Stimulated activated memory B cell treated with anti-CD40 and anti-IgM and Interleukin-4, amounts not matched to agents 10 μg/mL and 1 μg/mL and 100 μg/mL, for 72 hours (primary cell): ENCODE measurements around the gene SPATA31D1.
A peak's percentile ranks its signal among the peaks of the same experiment; 100 is the strongest.

Experiments
- ATAC-seq: fragments of 150-1000 bp; cut with Tn5 transposase; 2 replicates; pipeline ENCODE4 v1.10.0; 2021
- H3K27ac Mint-ChIP-seq: one replicate; pipeline ENCODE4 v1.8.0; 2022; ENCODE audit warnings: mild to moderate bottlenecking, mixed read lengths
- H3K27me3 Mint-ChIP-seq: one replicate; pipeline ENCODE4 v1.8.0; 2022; ENCODE audit warnings: mixed read lengths
- H3K36me3 Mint-ChIP-seq: one replicate; pipeline ENCODE4 v1.8.0; 2022; ENCODE audit warnings: mixed read lengths
- H3K4me1 Mint-ChIP-seq: one replicate; pipeline ENCODE4 v1.8.0; 2022; ENCODE audit warnings: mixed read lengths
- H3K4me3 Mint-ChIP-seq: one replicate; pipeline ENCODE4 v1.8.0; 2022; ENCODE audit warnings: mild to moderate bottlenecking, moderate library complexity, mixed read lengths
- H3K9me3 Mint-ChIP-seq: one replicate; pipeline ENCODE4 v1.8.0; 2022; ENCODE audit warnings: mixed read lengths

Gene SPATA31D1

DNA sequence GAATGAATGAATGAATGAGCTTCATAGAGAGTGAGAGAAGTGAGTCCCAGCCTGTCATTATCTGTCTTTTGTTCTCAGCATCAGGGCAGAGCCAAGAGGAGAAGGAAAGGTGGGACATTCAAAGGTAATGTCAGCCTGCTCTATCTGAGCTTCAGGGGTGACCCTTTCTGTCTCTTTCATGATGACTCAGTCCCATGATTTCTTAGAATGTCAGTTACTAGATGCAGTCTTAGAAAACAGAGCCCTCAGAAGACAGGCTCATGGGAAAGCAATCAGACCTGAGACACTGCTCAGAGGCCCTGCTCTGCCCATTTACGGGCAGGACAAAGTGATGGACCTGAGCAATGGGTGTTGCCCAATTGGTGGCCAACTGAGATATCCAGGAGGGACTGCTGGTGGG is 1.1 kb downstream of the SPATA31D1 start:
- H3K4me3 Mint-ChIP-seq = no peak overlapping the region
- H3K4me1 Mint-ChIP-seq = no peaks in the 10 kb centered on the region
- H3K36me3 Mint-ChIP-seq = no peaks in the 10 kb centered on the region
- no peaks in the 10 kb centered on the region for H3K9me3 Mint-ChIP-seq
- peak; percentile 39 for ATAC-seq
- no peak overlapping the region for H3K27ac Mint-ChIP-seq
- no peaks in the 10 kb centered on the region for H3K27me3 Mint-ChIP-seq

- H3K36me3 Mint-ChIP-seq = no peaks in the 10 kb centered on the region
- no peaks in the 10 kb centered on the region for H3K27me3 Mint-ChIP-seq
- H3K4me1 Mint-ChIP-seq = no peaks in the 10 kb centered on the region
- H3K27ac Mint-ChIP-seq = no peak overlapping the region
- no peak overlapping the region for H3K4me3 Mint-ChIP-seq
- no peaks in the 10 kb centered on the region for H3K9me3 Mint-ChIP-seq
- ATAC-seq = no peak
Observed at GRCh38 chr9:81993656-81994055, 5.1 kb downstream of the SPATA31D1 start.

DNA sequence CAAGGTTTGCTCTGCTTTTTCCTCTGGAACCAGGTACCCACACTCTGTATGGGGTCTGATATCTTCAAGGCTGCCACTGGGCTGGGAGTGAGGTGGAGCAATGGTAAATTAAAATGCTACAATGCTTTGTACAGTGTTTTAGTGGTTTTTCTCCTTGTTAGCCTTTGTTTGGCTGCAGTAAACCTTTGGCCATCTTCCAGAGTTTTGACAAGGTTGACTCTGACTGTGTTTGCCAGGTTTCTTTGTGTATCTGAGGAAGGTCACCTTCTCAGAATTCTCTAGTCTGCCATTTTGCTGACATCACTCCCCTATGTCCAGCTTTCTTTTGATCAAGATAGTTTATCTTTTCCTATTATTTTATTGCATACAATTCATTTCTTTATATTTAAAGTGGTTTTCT is 11.2 kb downstream of the SPATA31D1 start:
- ATAC-seq = no peak
- Mint-ChIP-seq H3K36me3 (no peaks in the 10 kb centered on the region), H3K27me3 (no peaks in the 10 kb centered on the region), H3K27ac (no peak overlapping the region), H3K9me3 (no peaks in the 10 kb centered on the region), H3K4me3 (no peak overlapping the region), H3K4me1 (no peaks in the 10 kb centered on the region)

- Mint-ChIP-seq H3K27me3 (no peaks in the 10 kb centered on the region), H3K36me3 (peaks cover 4% of the 10 kb centered on the region), H3K4me3 (no peak overlapping the region), H3K4me1 (no peaks in the 10 kb centered on the region), H3K9me3 (peaks cover 7% of the 10 kb centered on the region), H3K27ac (no peak overlapping the region)
- no peak for ATAC-seq
Observed at GRCh38 chr9:82010711-82011110, 22.1 kb downstream of the SPATA31D1 start.

DNA sequence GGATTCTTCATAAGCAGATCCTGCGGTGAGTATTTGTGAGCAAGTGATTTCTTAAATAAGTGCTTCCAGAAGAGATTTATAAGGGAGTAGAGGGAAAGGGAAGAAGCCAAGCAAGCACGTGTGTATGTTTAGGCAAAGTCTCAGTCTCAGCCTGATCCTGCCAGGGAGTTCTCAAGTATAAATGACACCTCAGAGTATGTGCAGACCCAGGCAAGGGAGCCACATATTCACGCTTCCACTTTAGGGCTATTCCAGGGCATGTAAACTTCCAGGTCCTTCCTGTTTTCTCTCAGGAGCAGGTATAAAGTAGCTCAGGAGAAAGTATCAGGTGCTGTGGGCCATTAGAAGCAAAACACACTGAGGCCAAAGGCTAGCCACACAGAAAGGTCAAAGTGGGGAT is 22.6 kb downstream of the SPATA31D1 start:
- peaks cover 7% of the 10 kb centered on the region for H3K9me3 Mint-ChIP-seq
- H3K27ac Mint-ChIP-seq = no peak overlapping the region
- no peaks in the 10 kb centered on the region for H3K4me1 Mint-ChIP-seq
- ATAC-seq = no peak
- peaks cover 4% of the 10 kb centered on the region for H3K36me3 Mint-ChIP-seq
- no peak overlapping the region for H3K4me3 Mint-ChIP-seq
- no peaks in the 10 kb centered on the region for H3K27me3 Mint-ChIP-seq

DNA sequence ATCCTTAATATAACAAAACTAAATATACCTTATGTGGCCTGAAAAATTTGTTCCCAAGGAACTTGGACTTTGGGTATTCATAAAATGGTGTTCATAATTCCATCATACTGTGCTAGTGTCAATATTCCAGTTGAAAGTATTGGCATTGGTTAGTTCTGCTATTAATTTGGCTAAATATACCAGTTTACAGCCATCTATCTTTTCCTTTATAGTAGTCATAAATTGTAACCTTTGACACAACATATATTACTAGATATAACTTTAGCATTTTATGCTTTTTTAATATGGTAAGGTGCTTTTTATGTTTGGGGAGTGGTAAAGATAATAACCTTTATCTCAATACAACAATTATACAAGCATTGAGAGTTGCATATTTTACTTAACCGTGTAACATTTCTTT is 23.7 kb downstream of the SPATA31D1 start:
- H3K27me3 Mint-ChIP-seq = no peaks in the 10 kb centered on the region
- ATAC-seq = no peak
- H3K4me1 Mint-ChIP-seq = no peaks in the 10 kb centered on the region
- H3K27ac Mint-ChIP-seq = no peak overlapping the region
- H3K4me3 Mint-ChIP-seq = no peak overlapping the region
- peaks cover 4% of the 10 kb centered on the region for H3K36me3 Mint-ChIP-seq
- peaks cover 10% of the 10 kb centered on the region for H3K9me3 Mint-ChIP-seq

- Mint-ChIP-seq H3K9me3 (peaks cover 6% of the 10 kb centered on the region), H3K4me3 (no peak overlapping the region), H3K27ac (no peak overlapping the region), H3K36me3 (no peaks in the 10 kb centered on the region), H3K27me3 (no peaks in the 10 kb centered on the region), H3K4me1 (no peaks in the 10 kb centered on the region)
- no peak for ATAC-seq
Observed at GRCh38 chr9:82020331-82020730, 31.8 kb downstream of the SPATA31D1 start.

DNA sequence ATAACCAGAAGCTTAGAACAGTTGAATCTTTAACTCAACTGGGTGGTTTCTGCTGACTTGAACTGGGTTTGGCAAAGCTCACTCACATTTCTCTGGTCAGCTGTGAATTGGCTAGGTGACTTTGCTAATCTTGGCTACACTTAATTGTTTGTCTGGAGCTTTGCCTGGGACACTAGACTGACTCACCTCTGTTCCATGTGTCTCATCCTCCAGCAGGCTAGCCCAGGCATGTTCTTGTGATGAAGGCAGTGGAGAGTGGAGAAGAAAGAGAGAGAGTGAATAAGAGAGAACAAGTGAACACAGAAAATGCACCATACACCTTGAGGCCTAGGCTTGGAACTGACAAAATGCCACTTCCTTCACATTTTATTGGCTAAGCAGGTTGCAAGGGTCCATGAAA is 32.6 kb downstream of the SPATA31D1 start:
- peaks cover 6% of the 10 kb centered on the region for H3K9me3 Mint-ChIP-seq
- H3K27ac Mint-ChIP-seq = no peak overlapping the region
- H3K4me3 Mint-ChIP-seq = no peak overlapping the region
- no peaks in the 10 kb centered on the region for H3K27me3 Mint-ChIP-seq
- no peak for ATAC-seq
- H3K4me1 Mint-ChIP-seq = no peaks in the 10 kb centered on the region
- no peaks in the 10 kb centered on the region for H3K36me3 Mint-ChIP-seq

- H3K4me1 Mint-ChIP-seq = no peaks in the 10 kb centered on the region
- no peak overlapping the region for H3K4me3 Mint-ChIP-seq
- H3K27me3 Mint-ChIP-seq = no peaks in the 10 kb centered on the region
- no peak overlapping the region for H3K27ac Mint-ChIP-seq
- peaks cover 3% of the 10 kb centered on the region for H3K9me3 Mint-ChIP-seq
- ATAC-seq = no peak
- H3K36me3 Mint-ChIP-seq = no peaks in the 10 kb centered on the region
Observed at GRCh38 chr9:82022121-82022520, 33.5 kb downstream of the SPATA31D1 start.

GRCh38 chr9:82024908-82025307 is 36.3 kb downstream of the SPATA31D1 start:
- H3K9me3 Mint-ChIP-seq = no peaks in the 10 kb centered on the region
- no peaks in the 10 kb centered on the region for H3K4me1 Mint-ChIP-seq
- ATAC-seq = no peak
- H3K36me3 Mint-ChIP-seq = no peaks in the 10 kb centered on the region
- H3K27me3 Mint-ChIP-seq = no peaks in the 10 kb centered on the region
- no peak overlapping the region for H3K27ac Mint-ChIP-seq
- no peak overlapping the region for H3K4me3 Mint-ChIP-seq

DNA sequence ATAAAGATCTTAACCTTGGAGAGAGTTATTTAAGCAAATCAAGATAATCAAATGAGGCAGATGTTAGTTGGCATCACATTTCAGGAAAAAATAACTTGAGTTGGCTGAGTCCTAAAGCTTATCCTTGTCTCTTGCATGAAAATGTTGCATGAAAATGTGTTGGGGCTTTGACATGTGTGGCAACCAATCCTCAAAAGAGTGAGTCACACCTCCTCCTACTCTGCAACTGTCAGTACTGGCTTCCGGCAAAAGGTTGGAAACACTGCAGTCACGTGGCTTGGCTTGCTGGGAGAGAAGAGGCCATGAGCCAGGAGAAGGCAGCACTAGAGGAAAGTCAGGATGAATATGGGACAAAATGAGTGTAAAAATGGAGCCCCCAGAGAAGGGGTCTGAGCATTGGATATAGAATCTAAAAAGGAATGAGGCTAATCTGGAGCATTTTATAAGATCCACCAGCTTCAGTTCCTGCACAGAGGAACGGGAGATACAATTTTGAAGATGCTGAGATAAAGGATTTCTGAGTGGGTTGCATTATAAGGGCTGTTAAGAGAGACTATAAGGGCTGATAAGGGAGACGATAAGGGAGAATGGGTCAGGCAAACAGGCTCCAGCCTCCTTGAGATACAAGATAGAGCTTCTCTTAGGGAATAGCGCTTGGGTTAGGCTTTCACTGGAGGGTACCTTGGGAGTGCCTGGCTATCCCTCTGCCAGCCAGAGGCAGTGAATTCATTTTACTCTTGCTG is 43.1 kb downstream of the SPATA31D1 start:
- no peak overlapping the region for H3K27ac Mint-ChIP-seq
- no peak overlapping the region for H3K4me3 Mint-ChIP-seq
- no peaks in the 10 kb centered on the region for H3K36me3 Mint-ChIP-seq
- H3K9me3 Mint-ChIP-seq = no peaks in the 10 kb centered on the region
- ATAC-seq = no peak
- peaks cover 17% of the 10 kb centered on the region for H3K27me3 Mint-ChIP-seq
- H3K4me1 Mint-ChIP-seq = no peaks in the 10 kb centered on the region

DNA sequence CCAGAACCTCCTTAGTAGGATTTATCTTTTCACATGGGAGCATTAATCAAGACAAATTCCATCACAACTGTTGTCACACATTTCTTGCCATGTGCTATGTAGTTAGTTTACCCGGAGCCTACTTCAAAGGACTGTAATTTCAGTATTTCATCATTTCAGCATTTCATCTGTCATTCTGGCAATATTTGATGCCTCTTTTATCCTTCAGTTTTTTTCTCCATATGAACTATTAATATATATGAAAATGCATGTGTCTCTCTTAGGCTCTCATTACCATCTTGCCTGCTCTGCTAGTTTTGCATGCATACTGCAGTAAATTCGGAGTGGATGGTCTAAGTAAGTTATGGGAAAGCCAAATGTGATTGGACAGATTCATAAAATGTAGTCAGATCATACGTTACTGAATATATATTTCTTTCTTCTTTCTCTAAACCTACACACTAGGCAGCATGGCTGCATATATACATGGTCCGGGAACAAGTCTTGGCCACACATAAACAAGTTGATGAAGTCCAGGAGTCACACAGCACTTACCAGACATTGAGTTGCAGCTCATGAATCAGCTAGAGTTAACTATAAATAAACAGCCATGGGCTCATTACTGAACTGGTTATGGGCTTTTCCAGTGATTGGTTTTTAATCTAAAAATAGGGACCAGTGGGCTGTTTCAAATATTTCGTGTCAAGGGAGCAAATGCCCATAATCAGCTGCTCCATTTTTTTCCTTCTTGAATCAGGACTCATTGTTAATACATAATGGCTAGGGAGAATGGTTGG is 46.6 kb downstream of the SPATA31D1 start:
- H3K9me3 Mint-ChIP-seq = no peaks in the 10 kb centered on the region
- H3K4me1 Mint-ChIP-seq = peaks cover 5% of the 10 kb centered on the region
- ATAC-seq = no peak
- H3K36me3 Mint-ChIP-seq = no peaks in the 10 kb centered on the region
- no peak overlapping the region for H3K27ac Mint-ChIP-seq
- H3K27me3 Mint-ChIP-seq = peaks cover 15% of the 10 kb centered on the region
- no peak overlapping the region for H3K4me3 Mint-ChIP-seq

DNA sequence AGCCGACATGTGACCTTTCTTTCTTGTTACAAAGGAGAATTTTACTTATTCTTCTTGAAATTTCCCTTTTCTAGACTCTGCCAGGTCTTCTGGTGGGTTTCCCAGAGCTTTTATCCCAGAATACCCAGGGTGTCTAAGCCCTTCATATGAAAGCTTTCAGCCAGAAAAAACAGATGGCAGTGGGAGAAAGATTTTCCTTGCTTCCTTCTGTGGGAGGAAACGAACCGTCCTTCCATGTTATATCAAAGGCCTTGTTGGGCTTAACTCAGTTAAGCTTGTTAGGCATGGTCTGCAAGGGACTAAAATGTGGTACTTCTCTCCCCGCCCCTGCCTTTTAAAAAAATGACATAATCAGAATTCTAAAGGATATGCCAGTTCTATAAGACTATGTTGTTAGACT is 47.5 kb downstream of the SPATA31D1 start:
- peaks cover 8% of the 10 kb centered on the region for H3K27me3 Mint-ChIP-seq
- H3K9me3 Mint-ChIP-seq = no peaks in the 10 kb centered on the region
- no peaks in the 10 kb centered on the region for H3K36me3 Mint-ChIP-seq
- no peak for ATAC-seq
- no peak overlapping the region for H3K27ac Mint-ChIP-seq
- H3K4me3 Mint-ChIP-seq = no peak overlapping the region
- peaks cover 5% of the 10 kb centered on the region for H3K4me1 Mint-ChIP-seq

- Mint-ChIP-seq H3K36me3 (no peaks in the 10 kb centered on the region), H3K27ac (no peak overlapping the region), H3K9me3 (no peaks in the 10 kb centered on the region), H3K27me3 (peaks cover 8% of the 10 kb centered on the region), H3K4me3 (no peak overlapping the region), H3K4me1 (peaks cover 5% of the 10 kb centered on the region)
- ATAC-seq = no peak
Observed at GRCh38 chr9:82037126-82037525, 48.6 kb downstream of the SPATA31D1 start.

DNA sequence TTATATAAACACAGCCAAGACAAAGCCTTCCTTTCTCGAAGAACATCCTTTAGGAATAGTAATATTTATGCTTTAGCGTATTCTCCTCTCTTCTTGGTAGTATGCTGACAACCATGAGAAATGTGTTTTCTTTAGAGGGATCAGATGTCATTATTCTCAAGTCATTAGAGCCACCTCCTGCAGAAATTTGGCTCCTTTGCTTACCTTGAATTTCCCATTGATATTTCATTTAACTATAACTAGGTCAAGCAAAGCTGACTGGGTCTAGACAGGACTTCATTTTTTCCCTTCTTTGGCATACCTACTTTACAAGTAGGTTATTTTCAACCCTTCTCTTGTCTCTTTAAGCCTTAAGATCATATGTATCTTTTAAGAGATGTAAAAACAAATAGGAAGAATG is 50.3 kb downstream of the SPATA31D1 start:
- Mint-ChIP-seq H3K4me1 (peaks cover 5% of the 10 kb centered on the region), H3K27ac (no peak overlapping the region), H3K36me3 (no peaks in the 10 kb centered on the region), H3K27me3 (peaks cover 8% of the 10 kb centered on the region), H3K9me3 (no peaks in the 10 kb centered on the region), H3K4me3 (no peak overlapping the region)
- no peak for ATAC-seq
